HG02571 (cell line): Measurements from ENCODE around the gene LRRC41.
A peak's percentile ranks its signal among the peaks of the same experiment; 100 is the strongest.

Source experiments
- ATAC-seq: cut with Tn5 transposase; IDR thresholded peaks from one replicate; pipeline ENCODE4 v1.9.1; 2021; ENCODE audit warnings: mild to moderate bottlenecking, moderate library complexity; ENCODE audit not compliant: unreplicated experiment

The LRRC41 gene

DNA sequence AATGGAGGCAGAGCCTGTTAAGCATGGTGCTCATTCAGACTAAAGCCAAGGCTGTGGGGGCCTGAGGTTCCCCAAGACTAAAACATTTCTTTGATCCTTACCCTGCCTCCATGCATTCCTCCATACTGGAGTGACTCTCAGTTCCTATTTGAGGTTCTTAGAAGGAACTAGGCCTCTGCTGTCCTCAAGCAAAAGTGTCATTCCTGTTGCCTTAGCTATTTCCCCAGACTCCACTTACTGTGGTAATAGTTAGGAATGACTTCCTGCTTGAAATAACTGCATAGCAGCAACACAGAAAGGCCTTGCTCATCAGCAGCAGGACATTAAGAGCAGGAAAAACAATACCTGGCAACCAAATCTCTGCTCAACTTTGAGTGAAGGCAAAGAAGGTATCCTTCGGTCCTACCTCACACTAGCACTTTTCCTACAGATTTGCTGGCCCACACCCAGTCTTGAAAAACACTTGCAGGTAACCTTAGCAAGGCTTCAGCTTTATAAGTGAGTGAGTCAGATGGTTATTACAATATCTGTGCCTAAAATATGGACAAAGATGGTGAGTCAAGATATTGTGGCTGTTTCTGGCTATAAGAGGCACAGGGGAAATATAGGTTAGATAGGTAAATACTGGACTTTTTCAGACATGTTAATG lies 14.8 kb downstream of the LRRC41 start:
- no peak for ATAC-seq

GRCh38 chr1:46285730-46286477 lies 17.5 kb downstream of the LRRC41 start:
- ATAC-seq = no peak

DNA sequence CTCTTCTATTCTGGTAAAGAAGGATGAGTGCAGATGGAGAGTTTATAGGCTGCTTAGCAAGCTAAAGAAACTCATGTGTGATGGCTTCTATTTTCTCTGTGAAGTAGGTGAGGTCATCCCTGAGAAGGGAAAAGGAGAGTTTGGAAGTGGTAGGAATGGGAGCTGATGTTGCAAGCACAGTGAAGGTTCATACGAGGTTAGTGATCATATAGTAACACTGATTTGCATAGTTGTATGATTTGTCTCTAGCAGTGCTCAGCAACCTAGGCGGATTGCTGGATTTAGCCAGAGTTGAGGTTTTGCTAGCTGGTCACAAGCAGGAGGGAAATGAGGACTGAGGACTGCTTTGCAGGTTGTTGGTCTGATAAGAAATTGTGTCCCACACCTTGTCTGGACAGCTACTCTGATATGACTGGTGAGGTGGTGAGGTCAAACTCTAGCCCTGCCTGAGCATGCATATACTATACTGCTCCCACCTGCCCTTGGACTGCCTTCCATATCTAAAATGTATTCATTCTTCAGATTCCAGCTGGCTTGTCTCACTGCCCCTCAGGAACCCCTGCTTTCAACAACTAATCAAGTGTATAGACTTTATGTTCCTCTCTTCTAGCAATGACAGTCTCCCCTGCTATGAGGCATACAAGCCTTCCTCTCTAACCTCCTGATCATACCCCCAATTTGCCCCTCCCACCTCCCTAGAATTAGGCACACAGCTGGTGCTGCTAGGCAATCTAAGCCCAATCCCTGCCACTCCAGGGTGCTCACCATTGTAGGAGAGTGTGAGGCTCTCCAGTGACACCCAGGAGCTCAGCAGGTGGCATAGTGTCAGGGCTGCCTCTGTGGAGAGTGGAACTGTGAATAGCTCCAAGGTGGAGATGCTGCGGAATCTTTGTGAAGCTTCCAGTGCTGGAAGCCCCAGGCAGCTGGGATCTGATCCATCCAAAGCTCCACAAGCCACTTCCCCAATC lies 18.5 kb downstream of the LRRC41 start:
- ATAC-seq = no peak

DNA sequence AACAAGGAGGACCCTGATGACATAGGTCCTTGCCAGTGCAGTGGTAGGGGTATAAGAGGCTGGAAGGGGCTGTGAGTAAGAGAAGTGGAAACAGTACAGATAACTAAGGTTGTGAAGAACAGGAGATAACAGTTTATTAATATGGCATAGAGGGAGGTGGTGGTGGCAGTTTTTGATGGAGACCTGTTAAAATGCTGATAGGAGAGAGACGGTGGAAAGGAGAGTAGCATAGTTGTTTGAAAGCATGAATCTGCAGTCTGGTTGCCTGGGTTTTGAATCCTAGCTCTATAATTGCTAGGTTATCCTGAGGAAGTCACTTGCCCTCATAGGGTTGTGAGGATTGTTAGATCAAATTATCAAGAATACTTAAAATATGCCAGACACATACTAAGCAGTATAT lies 19.4 kb downstream of the LRRC41 start:
- no peak for ATAC-seq

DNA sequence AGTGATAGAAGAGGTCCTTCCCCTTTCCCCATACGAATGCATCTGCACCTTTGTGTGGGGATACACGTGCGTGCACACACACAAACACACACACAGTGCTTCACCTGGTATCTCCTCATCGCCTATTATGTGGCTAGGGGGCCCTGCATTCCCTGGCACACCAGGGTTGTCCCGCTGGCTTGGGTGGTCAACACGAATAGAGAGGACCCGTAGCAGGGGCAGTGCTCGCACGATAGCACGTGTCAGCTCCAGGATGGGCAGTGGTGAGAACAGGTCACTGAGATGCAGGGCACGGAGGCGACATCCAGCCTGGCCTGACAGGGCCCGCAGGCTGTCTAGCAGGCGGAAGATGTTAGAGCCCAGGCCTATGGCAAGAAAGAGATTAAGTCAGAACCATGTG lies 22.4 kb downstream of the LRRC41 start:
- ATAC-seq = no peak

DNA sequence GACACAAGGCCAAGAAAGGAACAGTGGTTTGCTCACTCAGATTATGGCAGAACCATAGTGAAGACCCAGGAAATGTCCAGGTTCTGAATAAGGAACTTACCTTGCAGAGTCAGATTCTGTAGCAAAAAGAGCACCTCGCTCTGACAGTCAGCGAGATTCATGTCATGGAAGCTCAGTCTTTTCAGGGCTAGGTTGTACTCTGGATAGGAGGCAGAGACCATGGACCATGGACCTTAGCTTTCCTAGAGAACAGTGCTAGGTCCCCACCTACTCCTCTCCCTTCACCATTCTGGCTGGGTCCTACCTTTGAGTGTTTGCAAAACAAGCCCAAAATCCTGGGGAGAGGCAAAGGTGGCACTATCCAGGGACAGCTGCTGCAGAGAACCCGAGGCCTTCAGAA lies 23.3 kb downstream of the LRRC41 start:
- no peak for ATAC-seq

- no peak for ATAC-seq
These were observed 24.6 kb downstream of the LRRC41 start for GRCh38 chr1:46278807-46279206.

- no peak for ATAC-seq
These were observed 25.6 kb downstream of the LRRC41 start for GRCh38 chr1:46277658-46278373.

DNA sequence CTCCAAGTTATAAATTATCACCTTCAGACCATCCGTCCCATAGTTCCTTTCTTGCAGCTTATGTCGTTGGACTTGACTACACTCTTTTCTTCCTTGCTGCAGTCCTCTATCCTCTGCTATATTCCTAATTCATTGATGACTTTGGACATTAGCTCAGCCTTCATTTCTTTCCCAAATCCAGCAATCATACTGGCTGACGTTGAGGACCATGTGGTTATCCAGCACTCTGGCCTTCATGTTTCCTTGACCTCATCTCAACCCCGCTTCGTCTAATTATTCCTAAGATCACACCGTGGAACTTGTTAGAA lies 28.4 kb downstream of the LRRC41 start:
- ATAC-seq = no peak

- ATAC-seq = no peak
These were observed 29.0 kb downstream of the LRRC41 start for GRCh38 chr1:46274225-46275029.

GRCh38 chr1:46268578-46268977 lies 34.8 kb downstream of the LRRC41 start:
- no peak for ATAC-seq

GRCh38 chr1:46263146-46263545 lies 40.3 kb downstream of the LRRC41 start:
- ATAC-seq = no peak

GRCh38 chr1:46262508-46262907 lies 40.9 kb downstream of the LRRC41 start:
- ATAC-seq = no peak

GRCh38 chr1:46256523-46256922 lies 46.9 kb downstream of the LRRC41 start:
- ATAC-seq = no peak

DNA sequence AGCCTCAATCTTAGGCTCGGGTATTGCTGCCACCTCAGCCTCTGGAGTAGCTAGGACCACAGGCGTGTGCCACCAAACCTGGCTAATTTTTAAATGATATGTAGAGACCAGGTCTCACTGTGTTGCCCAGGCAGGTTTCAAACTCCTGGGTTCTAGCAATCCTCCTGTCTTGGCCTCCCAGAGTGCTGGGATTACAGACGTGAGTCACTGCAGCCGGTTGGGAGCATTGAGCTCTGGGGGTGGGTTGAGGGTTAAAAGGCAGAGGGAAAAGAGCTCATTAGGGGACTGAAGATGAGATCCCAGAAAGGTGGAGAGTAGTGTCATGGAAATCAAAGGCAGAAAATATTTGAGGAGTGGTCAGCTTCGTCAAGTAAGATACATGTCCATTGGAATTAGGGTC lies 48.7 kb downstream of the LRRC41 start:
- ATAC-seq = no peak

GRCh38 chr1:46248122-46248920 lies 55.1 kb downstream of the LRRC41 start:
- ATAC-seq = no peak

GRCh38 chr1:46247436-46248121 lies 55.8 kb downstream of the LRRC41 start, which contains the start of gene RAD54L:
RAD54L (plus strand) TSS chr1:46247763; CDS start chr1:46248406, 643 bp downstream.
- ATAC-seq = peak; percentile 86

DNA sequence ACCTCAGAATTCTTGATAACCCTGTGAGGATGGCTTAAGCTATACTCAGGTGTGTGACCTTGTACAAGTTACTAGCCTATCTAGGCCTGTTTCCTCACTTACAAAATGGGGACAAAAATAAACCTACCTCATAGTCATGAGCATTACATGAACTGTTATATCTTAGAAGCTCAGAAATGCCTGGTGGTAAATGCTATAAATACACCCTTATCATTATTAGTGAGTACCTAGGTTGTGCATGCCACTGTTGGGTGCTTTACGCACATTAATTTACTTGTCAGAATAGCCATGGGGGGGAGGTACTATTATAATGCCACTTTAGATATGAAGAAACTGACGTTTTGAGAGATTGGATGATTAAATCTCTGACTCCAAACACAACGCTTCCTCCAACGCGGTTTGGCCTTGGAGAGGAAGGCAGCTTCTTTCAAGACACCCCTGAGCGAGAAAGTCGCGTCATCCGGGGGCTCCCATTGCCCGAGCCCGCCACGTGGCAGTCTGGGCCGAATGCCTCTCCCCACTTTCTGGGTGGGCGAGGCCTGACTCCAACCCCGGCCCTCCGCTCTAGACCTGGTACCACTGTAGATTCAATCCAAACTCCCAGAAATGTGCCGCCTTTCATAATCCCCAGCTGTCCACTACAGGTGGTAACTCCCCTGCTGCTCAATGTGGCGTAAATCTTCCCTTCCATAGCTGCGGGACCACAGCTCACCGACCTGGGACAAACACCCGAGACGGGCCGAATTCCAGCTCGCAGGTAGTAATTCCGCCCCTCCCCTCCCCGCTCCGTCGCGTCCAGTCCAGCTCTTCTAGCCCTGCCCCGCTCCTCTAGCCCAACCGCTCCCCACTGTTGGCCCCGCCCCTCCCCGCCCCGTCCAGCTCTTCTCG lies 56.6 kb downstream of the LRRC41 start:
- peak; percentile 61 for ATAC-seq
